ENCODE measurements around the gene MBTPS1.

DNA sequence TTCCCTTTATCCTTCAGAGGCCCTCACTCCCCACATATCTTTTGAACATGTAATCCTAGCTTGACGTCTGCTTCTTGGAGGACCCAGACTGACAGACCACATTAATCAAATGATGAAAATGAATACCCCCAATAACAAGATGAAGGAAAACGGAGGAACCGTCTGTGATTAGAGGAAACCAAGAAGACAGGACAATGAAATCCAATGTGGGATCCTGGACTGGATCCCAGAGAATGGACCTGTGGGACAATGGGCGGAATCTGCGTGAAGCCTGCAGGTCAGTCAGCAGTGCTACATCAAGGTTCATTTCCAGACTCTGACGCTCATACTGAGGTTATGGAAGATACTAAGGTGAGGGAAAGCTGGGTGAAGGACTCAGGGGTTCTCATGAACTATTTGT is 35.9 kb downstream of the MBTPS1 start:
- TF ChIP-seq, protein P1, sequence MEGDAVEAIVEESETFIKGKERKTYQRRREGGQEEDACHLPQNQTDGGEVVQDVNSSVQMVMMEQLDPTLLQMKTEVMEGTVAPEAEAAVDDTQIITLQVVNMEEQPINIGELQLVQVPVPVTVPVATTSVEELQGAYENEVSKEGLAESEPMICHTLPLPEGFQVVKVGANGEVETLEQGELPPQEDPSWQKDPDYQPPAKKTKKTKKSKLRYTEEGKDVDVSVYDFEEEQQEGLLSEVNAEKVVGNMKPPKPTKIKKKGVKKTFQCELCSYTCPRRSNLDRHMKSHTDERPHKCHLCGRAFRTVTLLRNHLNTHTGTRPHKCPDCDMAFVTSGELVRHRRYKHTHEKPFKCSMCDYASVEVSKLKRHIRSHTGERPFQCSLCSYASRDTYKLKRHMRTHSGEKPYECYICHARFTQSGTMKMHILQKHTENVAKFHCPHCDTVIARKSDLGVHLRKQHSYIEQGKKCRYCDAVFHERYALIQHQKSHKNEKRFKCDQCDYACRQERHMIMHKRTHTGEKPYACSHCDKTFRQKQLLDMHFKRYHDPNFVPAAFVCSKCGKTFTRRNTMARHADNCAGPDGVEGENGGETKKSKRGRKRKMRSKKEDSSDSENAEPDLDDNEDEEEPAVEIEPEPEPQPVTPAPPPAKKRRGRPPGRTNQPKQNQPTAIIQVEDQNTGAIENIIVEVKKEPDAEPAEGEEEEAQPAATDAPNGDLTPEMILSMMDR (IDR thresholded peaks at IDR 0.05), result no peak
- TF ChIP-seq POLR2A (IDR thresholded peaks at IDR 0.05), result no peak

All from adrenal gland (tissue), 5 donors.